ENCODE results near the gene MPZL3. TPM values are rescaled to one million over a fixed set of nuclear protein-coding genes. Genes with fewer than 3 reads are reported as not detected.

Gene MPZL3
- total and polyA plus RNA-seq, 4 experiments from 2014 or later, result 12.3 to 32.0 (median 21.3) TPM

- H3K4me1 ChIP-seq (ENCODE audit: insufficient read depth, low read length), result peaks cover 9% of the 10 kb centered on the region
- Mint-ChIP-seq H3K9me3 (peaks cover 0 to 1% (median 0%) of the 10 kb centered on the region in 8 donors), H3K4me3 (no peak overlapping the region), H3K27me3 (no peaks in the 10 kb centered on the region), H3K4me1 (peaks cover 11 to 19% (median 14%) of the 10 kb centered on the region in 4 donors), H3K27ac (no peak overlapping the region), H3K36me3 (no peaks in the 10 kb centered on the region)
- intact Hi-C loops (cut with micrococcal nuclease), result loop anchor here (1.0 kb wide), 2 partner anchors 93 to 146 kb away; no protein-coding TSS in a partner anchor
- CTCF ChIA-PET (ENCODE audit: partially characterized antibody), result interaction anchor here (0.7 to 6.2 kb wide), 24 partner anchors 8 to 147 kb away, joined by 3 to 138 read pairs (median 4); partner anchors contain the start of gene MPZL3
- H3K9me3 ChIP-seq (ENCODE audit: control insufficient read depth in 1 of 2, low read length in 2 of 2), result no peaks in the 10 kb centered on the region
- POLR2A ChIA-PET (ENCODE audit: partially characterized antibody), result interaction anchor here (0.6 to 2.3 kb wide), 8 partner anchors 12 to 146 kb away, joined by 3 to 17 read pairs (median 4); partner anchors contain the start of genes CD3D, CD3G and JAML
- no peaks in the 10 kb centered on the region for H3K36me3 ChIP-seq (ENCODE audit: insufficient read depth, low read length)
- H3K27ac ChIP-seq (ENCODE audit: low read depth, low read length), result no peak overlapping the region
- no peak for DNase-seq
- H3K27me3 ChIP-seq (ENCODE audit: insufficient read depth, low read length), result no peaks in the 10 kb centered on the region
- H3K4me3 ChIP-seq (ENCODE audit: low read length in 2 of 2), result no peak overlapping the region
These were observed 39.4 kb upstream of the MPZL3 start for GRCh38 chr11:118291477-118292135.

GRCh38 chr11:118290923-118291322 lies 38.8 kb upstream of the MPZL3 start:
- no peaks in the 10 kb centered on the region for H3K36me3 Mint-ChIP-seq
- peaks cover 8 to 13% (median 10%) of the 10 kb centered on the region in 4 donors for H3K4me1 Mint-ChIP-seq
- peak overlapping the region in 2 of 7 donors; percentile 18 to 36 for H3K27ac Mint-ChIP-seq
- no peaks in the 10 kb centered on the region for H3K9me3 Mint-ChIP-seq
- intact Hi-C loops (cut with micrococcal nuclease), result loop anchor here (1.0 kb wide), 2 partner anchors 93 to 146 kb away; no protein-coding TSS in a partner anchor
- no peaks in the 10 kb centered on the region for H3K27me3 Mint-ChIP-seq
- Histone ChIP-seq H3K9me3 (ENCODE audit: control insufficient read depth in 1 of 2, low read length in 2 of 2) (no peaks in the 10 kb centered on the region), H3K27me3 (ENCODE audit: insufficient read depth, low read length) (no peaks in the 10 kb centered on the region), H3K36me3 (ENCODE audit: insufficient read depth, low read length) (no peaks in the 10 kb centered on the region), H3K4me3 (ENCODE audit: low read length in 2 of 2) (no peak overlapping the region), H3K4me1 (ENCODE audit: insufficient read depth, low read length) (peaks cover 4% of the 10 kb centered on the region), H3K27ac (ENCODE audit: low read depth, low read length) (no peak overlapping the region)
- ChIA-PET POLR2A (ENCODE audit: partially characterized antibody) (interaction anchor here (1.0 to 2.3 kb wide), 7 partner anchors 48 to 145 kb away, joined by 3 to 17 read pairs (median 4); partner anchors contain the start of genes CD3D, CD3G and JAML), CTCF (ENCODE audit: partially characterized antibody) (interaction anchor here (0.7 to 6.2 kb wide), 24 partner anchors 9 to 146 kb away, joined by 3 to 138 read pairs (median 4); partner anchors contain the start of gene MPZL3)
- DNase-seq, result peak; percentile 46 to 61 (median 49)
- peak overlapping the region in 1 of 8 donors; percentile 40 for H3K4me3 Mint-ChIP-seq

- Mint-ChIP-seq H3K9me3 (no peaks in the 10 kb centered on the region), H3K4me1 (peaks cover 4 to 7% (median 5%) of the 10 kb centered on the region in 4 donors), H3K36me3 (no peaks in the 10 kb centered on the region), H3K27me3 (no peaks in the 10 kb centered on the region), H3K4me3 (no peak overlapping the region), H3K27ac (no peak overlapping the region)
- Histone ChIP-seq H3K36me3 (ENCODE audit: insufficient read depth, low read length) (no peaks in the 10 kb centered on the region), H3K4me3 (ENCODE audit: low read length in 2 of 2) (no peak overlapping the region), H3K9me3 (ENCODE audit: control insufficient read depth in 1 of 2, low read length in 2 of 2) (no peaks in the 10 kb centered on the region), H3K27me3 (ENCODE audit: insufficient read depth, low read length) (no peaks in the 10 kb centered on the region), H3K27ac (ENCODE audit: low read depth, low read length) (no peak overlapping the region), H3K4me1 (ENCODE audit: insufficient read depth, low read length) (peaks cover 1% of the 10 kb centered on the region)
- no peak for DNase-seq
- CTCF ChIA-PET (ENCODE audit: partially characterized antibody), result interaction anchor here (0.6 to 6.2 kb wide), 15 partner anchors 10 to 998 kb away, joined by 3 to 138 read pairs (median 3); partner anchors contain the start of gene JAML
- POLR2A ChIA-PET (ENCODE audit: partially characterized antibody), result interaction anchor here (1.0 kb wide), 1 partner anchor 91 kb away, joined by 4 read pairs; no protein-coding TSS in a partner anchor
- intact Hi-C loops (cut with micrococcal nuclease), result no loop called here
These were observed 37.2 kb upstream of the MPZL3 start for GRCh38 chr11:118289401-118289800.

- intact Hi-C loops (cut with micrococcal nuclease), result no loop called here
- Histone ChIP-seq H3K36me3 (ENCODE audit: insufficient read depth, low read length) (no peaks in the 10 kb centered on the region), H3K27me3 (ENCODE audit: insufficient read depth, low read length) (no peaks in the 10 kb centered on the region), H3K4me1 (ENCODE audit: insufficient read depth, low read length) (peaks cover 13% of the 10 kb centered on the region), H3K4me3 (ENCODE audit: low read length in 2 of 2) (no peak overlapping the region), H3K9me3 (ENCODE audit: control insufficient read depth in 1 of 2, low read length in 2 of 2) (no peaks in the 10 kb centered on the region), H3K27ac (ENCODE audit: low read depth, low read length) (no peak overlapping the region)
- POLR2A ChIA-PET (ENCODE audit: partially characterized antibody), result no interaction called here
- Mint-ChIP-seq H3K4me1 (peaks cover 17 to 27% (median 21%) of the 10 kb centered on the region in 4 donors), H3K9me3 (no peaks in the 10 kb centered on the region), H3K4me3 (no peak overlapping the region), H3K27ac (no peak overlapping the region), H3K27me3 (no peaks in the 10 kb centered on the region), H3K36me3 (no peaks in the 10 kb centered on the region)
- DNase-seq, result no peak
- CTCF ChIA-PET (ENCODE audit: partially characterized antibody), result interaction anchor here (2.2 to 5.8 kb wide), 3 partner anchors 8 to 116 kb away, joined by 9 to 39 read pairs (median 26); no protein-coding TSS in a partner anchor
These were observed 34.8 kb upstream of the MPZL3 start for GRCh38 chr11:118287006-118287405.

- POLR2A ChIA-PET (ENCODE audit: partially characterized antibody), result no interaction called here
- no peak overlapping the region for H3K27ac Mint-ChIP-seq
These were observed 34.4 kb upstream of the MPZL3 start for GRCh38 chr11:118286545-118286944.

GRCh38 chr11:118283756-118284350 lies 31.7 kb upstream of the MPZL3 start:
- Histone ChIP-seq H3K27ac (ENCODE audit: low read depth, low read length) (no peak overlapping the region), H3K36me3 (ENCODE audit: insufficient read depth, low read length) (no peaks in the 10 kb centered on the region), H3K4me3 (ENCODE audit: low read length in 2 of 2) (no peak overlapping the region), H3K4me1 (ENCODE audit: insufficient read depth, low read length) (peaks cover 23% of the 10 kb centered on the region), H3K9me3 (ENCODE audit: control insufficient read depth in 1 of 2, low read length in 2 of 2) (no peaks in the 10 kb centered on the region), H3K27me3 (ENCODE audit: insufficient read depth, low read length) (no peaks in the 10 kb centered on the region)
- H3K4me3 Mint-ChIP-seq, result peak overlapping the region in 4 of 8 donors; percentile 3 to 51 (median 25)
- no peaks in the 10 kb centered on the region for H3K36me3 Mint-ChIP-seq
- no peaks in the 10 kb centered on the region for H3K9me3 Mint-ChIP-seq
- ChIA-PET POLR2A (ENCODE audit: partially characterized antibody) (interaction anchor here (0.6 to 1.5 kb wide), 3 partner anchors 31 to 61 kb away, joined by 3 to 4 read pairs (median 3); partner anchors contain the start of genes CD3G and MPZL3), CTCF (ENCODE audit: partially characterized antibody) (interaction anchor here (1.0 to 5.8 kb wide), 7 partner anchors 12 to 140 kb away, joined by 3 to 39 read pairs (median 10); no protein-coding TSS in a partner anchor)
- H3K4me1 Mint-ChIP-seq, result peaks cover 18 to 30% (median 25%) of the 10 kb centered on the region in 4 donors
- H3K27ac Mint-ChIP-seq, result peak overlapping the region; percentile 5 to 76 (median 15)
- peak in 1 of 5 donors; percentile 14 for DNase-seq
- H3K27me3 Mint-ChIP-seq, result no peaks in the 10 kb centered on the region
- intact Hi-C loops (cut with micrococcal nuclease), result no loop called here

More at GRCh38 chr11:118286545-118286944, 34.4 kb upstream of the MPZL3 start:
- Mint-ChIP-seq H3K36me3 (no peaks in the 10 kb centered on the region), H3K27me3 (no peaks in the 10 kb centered on the region), H3K4me1 (peaks cover 17 to 29% (median 23%) of the 10 kb centered on the region in 4 donors), H3K4me3 (no peak overlapping the region), H3K9me3 (no peaks in the 10 kb centered on the region)
- H3K27ac ChIP-seq (ENCODE audit: low read depth, low read length), result no peak overlapping the region
- no peak overlapping the region for H3K4me3 ChIP-seq (ENCODE audit: low read length in 2 of 2)
- DNase-seq, result no peak
- peaks cover 13% of the 10 kb centered on the region for H3K4me1 ChIP-seq (ENCODE audit: insufficient read depth, low read length)
- CTCF ChIA-PET (ENCODE audit: partially characterized antibody), result interaction anchor here (2.2 to 5.8 kb wide), 3 partner anchors 9 to 115 kb away, joined by 9 to 39 read pairs (median 26); no protein-coding TSS in a partner anchor
- H3K9me3 ChIP-seq (ENCODE audit: control insufficient read depth in 1 of 2, low read length in 2 of 2), result no peaks in the 10 kb centered on the region
- no peaks in the 10 kb centered on the region for H3K36me3 ChIP-seq (ENCODE audit: insufficient read depth, low read length)
- intact Hi-C loops (cut with micrococcal nuclease), result no loop called here
- H3K27me3 ChIP-seq (ENCODE audit: insufficient read depth, low read length), result no peaks in the 10 kb centered on the region

Measured in CD4-positive, alpha-beta memory T cell (primary cell).